Measurements from ENCODE around the gene CCNB1.
"Not testable (repeated sequence)": the region's sequence is repeated elsewhere in the genome, so short reads cannot be mapped to it uniquely, and the experiment has no call there.

The CCNB1 gene

DNA sequence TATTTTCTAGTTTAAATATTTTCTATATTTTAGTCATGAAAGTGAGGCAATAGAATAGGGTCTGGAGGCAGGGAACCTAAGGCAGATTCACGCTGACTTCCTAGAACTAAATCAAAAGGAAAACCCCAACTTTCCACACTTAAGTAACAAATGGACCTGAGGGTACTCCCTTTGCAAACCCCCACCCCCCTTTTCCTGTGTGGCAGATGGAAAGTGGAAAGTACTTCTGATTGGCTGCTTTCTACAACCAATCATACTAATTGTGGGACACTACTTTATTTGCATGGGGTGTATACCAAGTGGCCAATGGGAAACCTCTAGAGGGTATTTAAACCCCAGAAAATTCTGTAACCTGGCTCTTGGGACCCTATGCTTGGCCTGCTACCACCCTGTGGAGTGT is 17.7 kb downstream of the CCNB1 start:
- DNase-seq (ENCODE audit: low read depth), result no peak

DNA sequence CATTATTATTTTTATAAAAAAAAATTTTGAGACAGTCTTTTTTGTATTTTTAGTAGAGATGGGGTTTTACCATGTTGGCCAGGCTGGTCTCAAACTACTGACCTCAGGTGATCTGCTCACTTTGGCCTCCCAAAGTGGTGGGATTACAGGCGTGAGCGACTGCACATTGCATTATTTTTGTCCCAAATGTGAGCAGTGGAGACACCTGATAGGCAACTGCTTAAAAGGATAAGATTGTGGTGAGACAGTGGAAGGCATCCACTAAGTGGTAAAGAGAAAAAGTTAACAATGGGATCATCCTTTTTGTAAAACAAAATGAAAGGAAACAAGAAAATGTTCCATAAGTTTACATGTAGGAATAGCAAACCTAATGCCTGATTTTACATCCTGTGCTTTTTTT is 20.4 kb downstream of the CCNB1 start:
- DNase-seq (ENCODE audit: low read depth), result no peak

DNA sequence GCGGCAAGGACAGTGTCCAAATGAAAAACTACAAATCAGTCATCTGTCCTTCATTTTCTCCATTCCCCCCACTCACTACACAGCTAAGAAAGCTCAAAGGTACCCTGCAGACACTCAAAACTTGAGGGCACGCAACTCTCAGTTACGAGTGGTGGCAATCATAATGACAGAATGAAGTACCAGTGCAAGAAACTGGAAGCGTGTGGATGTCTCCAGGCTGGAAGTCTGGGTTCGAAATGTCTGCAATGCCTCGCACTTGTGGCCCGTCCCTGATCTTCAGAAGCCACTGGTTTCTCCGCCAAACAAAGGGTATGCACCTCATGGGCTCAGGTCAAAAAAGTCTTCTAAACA is 21.8 kb downstream of the CCNB1 start:
- DNase-seq (ENCODE audit: low read depth), result no peak

DNA sequence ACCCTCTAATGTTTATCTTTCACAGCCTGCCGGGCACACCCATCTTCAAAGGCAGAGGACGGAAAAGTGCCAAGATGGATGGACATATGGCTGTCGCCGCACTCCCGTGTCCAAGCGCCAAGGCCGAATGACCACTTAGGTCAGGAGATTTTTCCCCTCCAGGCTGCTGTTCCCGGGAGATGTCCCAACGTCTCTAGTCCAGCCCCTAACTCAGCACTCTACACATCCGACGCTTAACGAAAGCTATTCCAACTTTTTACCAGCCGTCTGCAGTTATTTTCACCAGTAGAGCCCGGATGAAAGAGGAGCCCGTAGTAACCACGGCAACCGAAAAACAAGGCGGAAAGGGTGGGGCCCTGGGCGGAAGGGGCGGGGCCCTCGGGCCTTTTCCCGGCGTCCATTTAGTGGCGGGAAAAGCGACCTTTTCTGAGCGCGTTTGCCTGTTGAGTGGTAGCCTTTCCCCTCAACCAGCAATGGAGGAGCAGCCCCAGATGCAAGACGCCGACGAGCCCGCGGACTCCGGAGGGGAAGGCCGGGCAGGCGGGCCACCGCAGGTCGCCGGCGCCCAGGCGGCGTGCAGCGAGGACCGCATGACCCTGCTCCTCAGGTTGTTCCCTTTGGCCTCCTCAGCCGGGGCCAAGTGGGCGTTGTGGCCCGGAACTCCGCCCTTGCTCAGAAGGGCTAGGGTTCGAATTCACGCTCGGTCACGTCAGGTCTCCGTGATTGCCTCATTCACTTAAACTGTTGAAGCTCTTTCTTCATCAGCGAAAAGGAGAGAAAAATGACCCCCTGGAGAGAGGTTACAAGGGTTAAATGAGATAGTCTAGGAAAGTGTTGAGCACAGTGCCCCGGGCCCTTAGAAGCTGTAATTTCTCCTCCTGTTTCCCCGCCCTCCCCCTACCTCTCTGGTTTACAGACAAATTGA is 22.5 kb downstream of the CCNB1 start, which contains the start of gene CENPH:
CENPH (plus strand) TSS at position 422 of the 925 bp plus-strand sequence; CDS start at position 474, 52 bp downstream.
- peak; percentile 88 for DNase-seq (ENCODE audit: low read depth)

DNA sequence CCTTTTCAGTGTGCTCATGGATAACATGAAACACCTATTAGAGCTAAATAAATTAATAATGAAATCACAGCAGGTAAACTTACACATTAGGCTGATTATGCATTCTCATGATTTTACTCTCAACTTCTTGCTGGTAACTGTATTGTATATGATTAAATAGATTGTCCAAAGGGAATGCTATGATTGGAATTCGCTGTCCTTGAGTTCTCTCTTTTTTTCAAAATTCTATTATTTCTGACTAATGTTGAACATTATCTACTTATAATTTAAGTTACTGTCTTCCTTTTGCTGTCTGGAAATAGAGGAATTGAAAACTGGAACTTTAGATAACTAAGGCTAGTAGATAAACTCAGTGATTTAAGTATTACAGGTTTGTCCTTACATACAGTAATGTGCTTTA is 35.5 kb downstream of the CCNB1 start:
- no peak for DNase-seq (ENCODE audit: low read depth)

DNA sequence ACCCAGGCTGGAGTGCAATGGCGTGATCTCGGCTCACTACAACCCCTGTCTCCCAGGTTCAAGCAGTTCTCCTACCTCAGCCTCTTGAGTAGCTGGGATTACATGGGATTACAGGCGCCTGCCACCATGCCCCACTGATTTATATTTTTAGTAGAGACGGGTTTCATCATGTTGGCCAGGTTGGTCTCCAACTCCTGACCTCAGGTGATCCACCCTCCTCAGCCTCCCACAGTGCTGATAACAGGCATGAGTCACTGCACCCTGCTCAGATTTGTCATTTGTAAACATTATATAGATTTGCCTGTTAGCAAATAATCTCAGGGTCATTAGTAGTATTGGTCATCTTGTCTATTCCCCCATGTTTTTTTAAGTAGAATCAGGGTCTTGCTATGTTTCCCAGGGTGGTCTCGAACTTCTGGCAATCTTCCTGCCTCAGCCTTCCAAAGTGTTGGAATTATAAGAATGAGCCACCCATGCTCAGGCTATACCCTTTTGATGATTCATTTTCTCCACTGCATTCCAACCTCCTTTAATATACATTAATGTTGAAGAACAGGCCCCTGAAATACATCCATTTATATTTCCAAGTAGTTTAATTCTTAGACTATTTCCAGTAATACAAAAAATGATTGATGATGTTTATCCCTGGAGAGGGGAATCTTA is 39.7 kb downstream of the CCNB1 start:
- DNase-seq (ENCODE audit: low read depth), result no peak

DNA sequence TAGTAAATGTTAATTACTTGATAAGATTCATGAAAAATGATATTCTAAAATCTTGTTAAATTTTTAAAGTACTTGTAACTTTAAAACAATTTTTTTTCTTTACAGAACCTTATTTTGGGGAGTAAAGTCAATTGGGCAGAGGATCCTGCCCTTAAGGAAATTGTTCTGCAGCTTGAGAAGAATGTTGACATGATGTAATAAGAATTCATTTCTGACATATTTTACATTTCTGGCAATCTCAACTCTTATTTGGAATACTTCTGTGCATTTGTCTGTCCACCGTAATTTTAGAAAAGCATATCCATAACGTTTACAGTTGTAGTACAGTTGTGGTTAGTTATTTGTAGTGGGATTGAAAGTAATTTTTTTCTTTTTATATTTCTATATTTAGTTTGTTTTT is 42.7 kb downstream of the CCNB1 start:
- no peak for DNase-seq (ENCODE audit: low read depth)

DNA sequence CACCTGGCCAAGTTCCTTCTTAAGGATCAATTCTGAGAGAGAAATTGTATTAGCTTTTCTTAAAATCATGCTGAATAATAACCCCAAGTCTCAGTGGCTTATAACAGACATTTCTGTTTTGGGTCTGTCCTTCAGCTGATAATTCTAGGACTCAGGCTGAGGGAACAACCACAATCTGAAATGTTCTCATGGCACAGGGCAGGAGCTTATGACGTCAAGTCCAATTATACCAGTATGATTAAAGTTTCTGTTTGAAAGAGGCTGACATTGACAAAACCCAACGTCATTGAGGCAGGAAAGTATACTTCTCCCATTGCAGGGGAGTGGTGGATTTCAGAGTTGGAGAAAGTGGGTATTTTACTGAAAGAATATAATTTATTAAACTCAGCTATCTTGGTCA is 44.2 kb downstream of the CCNB1 start:
- no peak for DNase-seq (ENCODE audit: low read depth)

DNA sequence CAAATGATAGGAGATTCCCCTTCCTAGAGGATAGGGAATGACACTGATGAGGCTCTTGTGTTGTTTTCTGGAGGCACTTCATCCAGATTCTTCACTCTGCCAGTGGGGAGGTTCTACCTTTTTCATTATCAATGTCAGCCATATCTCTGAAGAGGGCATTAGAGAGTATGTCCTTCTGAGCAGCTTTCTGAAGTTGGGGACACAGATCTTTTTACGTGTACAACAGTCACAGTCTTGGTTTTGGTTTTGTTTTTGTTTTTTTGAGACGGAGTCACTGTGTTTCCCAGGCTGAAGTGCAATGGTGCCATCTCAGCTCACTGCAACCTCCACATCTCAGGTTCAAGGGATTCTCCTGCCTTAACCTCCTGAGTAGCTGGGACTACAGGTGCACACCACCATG is 45.1 kb downstream of the CCNB1 start:
- no peak for DNase-seq (ENCODE audit: low read depth)

DNA sequence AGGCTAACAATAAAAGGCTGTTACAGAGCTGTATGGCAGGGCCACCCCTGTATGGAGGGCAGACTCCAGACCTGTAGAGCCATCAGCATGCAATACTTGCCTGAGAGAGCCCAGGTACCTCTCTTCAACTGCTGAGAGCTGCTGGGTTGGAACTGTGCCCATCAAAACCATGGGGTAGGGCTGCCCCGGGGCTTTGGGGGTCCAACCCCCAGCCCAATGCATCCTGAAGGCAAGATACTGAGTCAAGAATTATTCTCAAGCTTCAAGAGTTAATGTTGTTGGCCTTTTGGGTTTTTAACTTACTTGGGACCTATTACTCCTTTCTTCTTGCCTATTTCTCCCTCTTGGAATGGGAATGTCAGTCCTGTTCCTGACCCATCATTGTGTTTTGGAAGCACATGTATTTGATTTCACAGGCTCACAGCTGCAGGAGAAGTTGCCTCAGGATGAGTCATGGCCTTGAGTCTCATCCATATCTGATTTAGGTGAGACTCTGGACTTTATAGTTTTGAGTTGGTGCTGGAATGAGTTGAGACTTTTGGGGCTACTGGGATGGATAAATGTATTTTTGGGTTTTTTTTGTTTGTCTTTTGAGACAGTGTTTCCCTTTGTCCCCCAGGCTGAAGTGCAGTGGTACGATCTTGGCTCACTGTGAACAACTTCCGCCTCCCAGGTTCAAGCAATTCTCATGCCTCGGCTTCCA is 46.7 kb downstream of the CCNB1 start:
- DNase-seq (ENCODE audit: low read depth), result no peak

DNA sequence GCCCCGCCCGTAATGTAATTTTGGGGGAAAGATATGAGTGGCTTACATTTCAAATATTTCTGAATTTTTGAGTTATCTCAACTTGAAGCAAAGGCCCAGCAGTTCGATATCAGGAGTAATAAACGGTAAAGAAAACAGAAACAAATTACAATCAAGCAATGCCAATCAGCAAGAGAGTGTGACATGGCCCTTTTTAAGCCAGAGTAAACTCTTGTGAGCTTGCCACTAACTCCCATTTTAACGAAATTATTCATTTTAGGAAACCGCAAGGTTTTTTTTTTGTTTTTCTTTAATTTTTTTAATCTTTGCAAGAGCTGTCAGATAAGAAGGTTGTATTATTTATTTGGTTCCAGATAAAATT is 50.2 kb downstream of the CCNB1 start:
- no peak for DNase-seq (ENCODE audit: low read depth)

DNA sequence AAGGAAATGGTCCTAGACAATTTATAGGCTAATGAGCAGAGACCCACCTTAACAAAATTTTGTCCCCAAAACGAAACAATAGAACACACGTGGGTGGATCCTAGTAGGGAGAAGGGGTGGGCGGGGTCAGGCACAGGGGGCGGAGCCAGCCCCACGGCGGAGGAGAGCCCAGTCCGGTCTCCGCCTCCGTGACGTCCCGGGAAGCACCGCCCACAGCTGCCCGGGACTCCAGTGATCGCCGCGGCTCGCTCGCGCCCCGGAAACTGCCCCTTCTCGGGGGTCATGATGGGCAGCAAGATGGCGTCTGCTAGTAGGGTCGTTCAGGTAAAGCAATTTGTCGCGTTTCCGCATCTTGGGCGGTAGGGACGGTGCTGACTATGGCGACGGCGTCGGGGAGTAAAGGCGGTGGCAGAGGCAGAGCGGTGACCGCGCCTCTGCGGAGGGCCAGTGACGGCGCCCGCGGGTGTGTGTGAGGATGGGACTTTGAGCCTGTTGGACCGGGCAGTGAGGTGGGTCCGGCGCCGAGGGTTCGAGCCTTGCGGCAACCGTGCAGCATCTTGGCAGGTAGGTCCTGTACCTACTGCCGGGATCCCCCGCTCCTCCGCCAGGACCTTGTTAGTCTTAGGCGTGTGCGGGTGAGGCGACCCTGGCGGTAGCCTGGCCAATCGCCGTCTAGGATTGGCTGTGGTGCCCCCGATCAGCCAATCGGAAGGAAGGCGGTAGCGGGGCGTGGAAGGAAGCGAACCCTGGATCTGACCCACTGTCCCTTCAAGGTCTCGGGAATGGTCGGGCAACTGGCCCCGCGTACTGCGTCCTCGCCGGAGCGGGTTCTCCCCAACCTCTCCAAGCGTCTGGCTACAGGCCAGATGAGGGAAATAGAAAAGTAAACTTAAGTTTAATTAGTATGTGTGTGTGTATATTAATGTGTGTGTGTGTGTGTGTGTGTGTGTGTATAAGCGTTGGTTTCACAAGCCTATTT is 50.9 kb downstream of the CCNB1 start:
- peak; percentile 93 for DNase-seq (ENCODE audit: low read depth)

DNA sequence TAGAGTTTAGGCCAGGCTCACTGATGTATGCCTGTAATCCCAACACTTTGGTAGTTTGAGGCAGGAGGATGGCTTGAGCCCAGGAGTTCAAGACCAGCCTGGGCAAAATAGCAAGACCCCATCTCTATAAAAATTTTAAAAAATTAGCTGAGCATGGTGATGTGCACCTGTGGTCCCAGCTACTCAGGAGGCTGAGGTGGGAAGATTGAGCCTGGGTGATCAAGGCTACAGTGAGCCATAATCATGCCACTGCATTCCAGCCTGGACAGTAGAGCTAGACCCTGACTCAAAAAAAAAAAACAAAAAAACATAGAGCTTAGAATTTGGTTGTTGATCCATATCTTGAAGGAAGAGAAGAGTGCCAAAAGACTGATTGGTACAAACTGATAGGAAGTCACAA is 53.0 kb downstream of the CCNB1 start:
- no peak for DNase-seq (ENCODE audit: low read depth)

DNA sequence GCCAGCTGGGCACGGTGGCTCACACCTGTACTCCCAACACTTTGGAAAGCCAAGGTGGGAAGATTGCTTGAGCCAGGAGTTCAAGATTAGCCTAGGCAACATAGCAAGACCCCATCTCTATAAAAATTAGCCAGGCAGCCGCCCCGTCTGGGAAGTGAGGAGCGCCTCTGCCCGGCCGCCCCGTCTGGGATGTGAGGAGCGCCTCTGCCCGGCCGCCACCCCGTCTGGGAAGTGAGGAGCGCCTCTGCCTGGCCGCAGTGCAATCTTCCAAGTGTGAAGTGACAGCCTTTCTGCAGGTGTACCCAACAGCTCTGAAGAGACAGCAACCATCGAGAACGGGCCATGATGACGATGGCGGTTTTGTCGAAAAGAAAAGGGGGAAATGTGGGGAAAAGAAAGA is 53.4 kb downstream of the CCNB1 start:
- not testable (repeated sequence) for DNase-seq (ENCODE audit: low read depth)

DNA sequence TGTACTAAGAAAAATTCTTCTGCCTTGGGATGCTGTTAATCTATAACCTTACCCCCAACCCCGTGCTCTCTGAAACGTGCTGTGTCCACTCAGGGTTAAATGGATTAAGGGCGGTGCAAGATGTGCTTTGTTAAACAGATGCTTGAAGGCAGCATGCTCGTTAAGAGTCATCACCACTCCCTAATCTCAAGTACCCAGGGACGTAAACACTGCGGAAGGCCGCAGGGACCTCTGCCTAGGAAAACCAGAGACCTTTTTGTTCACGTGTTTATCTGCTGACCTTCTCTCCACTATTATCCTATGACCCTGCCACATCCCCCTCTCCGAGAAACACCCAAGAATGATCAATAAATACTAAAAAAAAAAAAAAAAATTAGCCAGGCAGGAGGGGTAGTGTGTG is 53.9 kb downstream of the CCNB1 start:
- DNase-seq (ENCODE audit: low read depth), result not testable (repeated sequence)

DNA sequence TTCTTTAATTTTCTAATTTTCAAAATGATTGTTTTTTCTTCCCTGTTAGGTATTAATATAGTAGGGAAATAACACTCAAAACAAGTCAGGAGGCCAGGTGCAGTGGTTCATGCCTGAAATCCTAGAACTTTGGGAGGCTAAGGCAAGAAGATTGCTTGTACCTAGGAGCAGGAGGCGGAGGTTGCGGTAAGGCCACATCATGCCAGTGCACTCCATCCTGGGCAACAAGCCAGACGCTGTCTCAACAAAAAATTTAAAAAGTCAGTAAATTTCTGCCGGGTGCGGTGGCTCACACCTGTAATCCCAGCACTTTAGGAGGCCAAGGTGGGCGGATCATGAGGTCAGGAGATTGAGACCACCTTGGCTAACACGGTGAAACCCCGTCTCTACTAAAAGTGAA is 57.6 kb downstream of the CCNB1 start:
- DNase-seq (ENCODE audit: low read depth), result no peak

DNA sequence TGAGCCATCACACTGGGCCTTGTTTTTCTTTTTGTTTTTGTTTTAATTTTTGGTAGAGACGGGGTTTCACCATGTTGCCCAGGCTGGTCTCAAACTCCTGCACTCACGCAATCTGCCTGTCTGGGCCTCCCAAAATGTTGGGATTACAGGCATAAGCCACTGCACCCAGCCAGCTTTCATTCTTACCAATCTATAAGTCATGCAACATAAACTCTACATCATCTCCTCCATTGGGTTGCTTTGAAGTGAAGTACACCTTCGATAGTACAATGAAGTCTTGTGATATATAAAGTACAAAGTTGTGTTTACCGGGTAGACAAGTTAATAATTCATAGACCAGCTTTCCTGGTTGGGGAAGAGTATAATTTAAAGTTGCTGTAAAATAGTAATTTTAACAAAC is 58.9 kb downstream of the CCNB1 start:
- no peak for DNase-seq (ENCODE audit: low read depth)
